Myocyte (in vitro differentiated cells): ENCODE data around the gene MTA2. TPM values are rescaled to one million over a fixed set of nuclear protein-coding genes. Genes with fewer than 3 reads are reported as not detected.
A peak's percentile ranks its signal among the peaks of the same experiment; 100 is the strongest.

Experiments
- DNase-seq: peaks from one replicate; pipeline ENCODE4 v3.0.0-alpha.2; 2012; ENCODE audit warnings: low read depth
- total RNA-seq: library from RNA; depleted of rRNA; stranded (reverse); fragments of >200 nt; gene quantifications from 2 replicates; pipeline ENCODE4 v1.2.3, GENCODE V29; 2014

Gene MTA2
- total RNA-seq, 1 donor from 2014 or later, result 66.9 TPM

DNA sequence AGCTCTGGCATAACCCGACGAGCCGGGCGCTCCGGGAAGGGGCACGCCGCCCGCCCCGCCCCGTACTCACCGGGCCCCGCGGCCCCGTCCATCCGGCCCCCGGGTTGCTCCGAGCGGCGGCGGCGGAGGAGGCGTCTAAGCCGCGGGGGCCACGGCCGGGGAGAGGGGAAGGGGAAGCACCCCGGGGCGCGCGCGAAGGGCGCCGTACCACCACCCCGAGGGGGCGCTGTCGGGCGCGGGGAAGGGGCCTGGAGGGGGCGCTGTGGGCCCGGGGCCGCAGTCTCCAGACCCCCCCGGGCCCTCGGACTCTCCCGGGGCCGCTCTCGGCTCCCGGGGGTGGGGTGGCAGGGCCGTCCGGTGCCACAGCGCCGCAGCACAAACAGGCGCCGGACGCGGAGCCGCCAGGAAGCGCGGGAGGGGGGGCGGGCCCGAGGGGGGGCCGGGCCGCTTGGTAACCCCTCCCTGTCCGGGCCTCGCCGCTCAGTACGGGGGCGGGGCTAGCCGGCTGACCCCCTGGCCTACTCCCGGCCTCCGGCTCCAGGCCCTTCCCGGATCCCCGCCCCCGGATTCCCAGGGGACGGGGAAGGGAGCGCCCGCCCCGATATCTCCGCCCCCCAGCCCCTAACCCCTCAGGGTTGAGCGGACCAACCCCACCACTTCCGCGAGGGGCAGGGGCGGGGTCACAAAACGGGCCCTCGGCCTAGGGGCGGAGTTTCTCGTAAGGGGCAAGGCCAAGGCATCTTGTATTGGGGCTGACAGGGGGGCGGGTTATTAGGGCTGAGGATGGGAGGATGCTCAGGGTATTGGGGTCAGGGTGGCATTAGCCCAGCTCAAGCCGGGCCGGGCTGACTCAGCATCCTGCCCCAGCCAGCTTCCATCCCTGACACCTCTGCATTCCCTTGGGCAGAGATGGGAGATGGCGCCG is 11.0 kb upstream of the MTA2 start, which contains the start of the genes EML3 and ROM1:
EML3 (minus strand) TSS at position 410 of the 925 bp plus-strand sequence; CDS start at position 92, 318 bp downstream.
ROM1 (plus strand) TSS at position 892 of the 925 bp plus-strand sequence; CDS start at position 917, 25 bp downstream.
- DNase-seq, result peak; percentile 90

DNA sequence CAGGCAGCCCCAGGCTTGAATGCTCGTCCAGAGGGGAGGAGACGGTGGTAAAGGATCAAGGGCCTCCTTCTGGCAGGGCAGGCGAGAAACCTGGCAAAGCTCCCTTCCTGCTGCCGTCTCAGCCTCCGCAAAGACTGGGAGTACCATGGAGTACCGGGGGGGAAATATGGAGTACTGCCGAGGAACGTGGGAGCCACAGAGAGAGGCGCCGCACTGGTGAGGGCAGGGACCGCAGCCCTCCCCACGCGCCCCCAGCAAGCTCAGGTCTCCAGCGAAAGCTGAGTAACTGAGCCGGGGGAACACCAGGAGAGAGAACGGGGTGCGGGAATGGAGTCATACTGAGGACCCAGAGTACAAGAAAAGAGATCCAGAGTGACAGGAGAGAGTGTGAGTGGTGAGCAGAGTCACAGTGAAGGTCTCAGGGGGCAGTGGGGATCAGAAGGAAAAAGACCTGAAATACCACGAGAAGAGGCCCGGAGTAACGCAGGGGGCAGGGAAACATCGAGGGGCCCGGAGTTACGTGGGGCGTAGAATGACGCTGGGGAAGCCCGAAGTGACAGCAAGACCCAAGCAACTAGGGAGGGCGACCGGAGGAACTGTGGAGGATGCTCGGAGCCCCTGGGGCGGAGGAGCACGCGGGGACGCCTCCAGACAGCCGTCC is 10.2 kb upstream of the MTA2 start:
- DNase-seq, result peak; percentile 68

DNA sequence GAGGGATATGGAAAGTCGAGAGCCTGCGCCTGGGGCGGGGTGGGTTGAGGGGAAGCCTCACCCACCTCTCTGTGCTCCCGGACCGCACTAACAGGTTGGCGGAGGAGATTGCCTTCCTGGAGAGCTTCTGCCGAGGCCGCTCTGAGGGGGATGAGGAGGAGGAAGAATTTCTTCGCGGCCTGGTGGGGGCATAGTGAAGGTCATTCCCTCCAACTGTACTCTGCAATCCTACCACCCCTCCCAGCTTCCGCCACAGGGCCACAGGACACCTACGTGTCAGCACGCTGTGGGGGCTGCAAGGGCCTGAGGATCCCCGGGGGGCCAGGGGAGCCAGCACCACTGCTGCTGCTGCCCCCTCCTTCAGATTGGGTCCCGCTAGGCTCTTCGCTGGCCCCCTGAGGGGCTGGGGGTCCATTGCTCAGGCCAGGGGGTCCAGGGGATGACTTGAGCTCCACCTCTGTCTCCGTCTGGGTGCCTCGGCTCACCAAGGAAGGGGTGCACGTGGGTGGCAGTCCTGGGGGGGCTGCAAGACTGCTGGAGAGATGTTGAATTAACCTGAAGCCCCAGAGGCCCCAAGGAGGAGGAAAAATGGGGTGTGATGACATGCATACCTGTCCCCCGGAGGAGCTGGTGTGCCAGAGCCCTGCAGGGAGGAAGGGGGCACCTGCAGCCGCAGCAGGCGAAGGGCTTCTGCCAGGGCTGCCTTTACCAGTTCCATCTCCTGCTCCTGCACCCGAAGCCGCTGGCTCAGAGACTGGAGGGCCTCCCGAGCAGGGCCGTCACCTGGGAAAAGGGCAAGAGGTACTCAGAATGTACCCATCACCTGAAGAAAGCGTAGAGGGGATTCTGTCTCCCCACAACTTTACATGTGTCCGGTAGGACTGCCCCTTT is 9.4 kb upstream of the MTA2 start:
- DNase-seq, result no peak

DNA sequence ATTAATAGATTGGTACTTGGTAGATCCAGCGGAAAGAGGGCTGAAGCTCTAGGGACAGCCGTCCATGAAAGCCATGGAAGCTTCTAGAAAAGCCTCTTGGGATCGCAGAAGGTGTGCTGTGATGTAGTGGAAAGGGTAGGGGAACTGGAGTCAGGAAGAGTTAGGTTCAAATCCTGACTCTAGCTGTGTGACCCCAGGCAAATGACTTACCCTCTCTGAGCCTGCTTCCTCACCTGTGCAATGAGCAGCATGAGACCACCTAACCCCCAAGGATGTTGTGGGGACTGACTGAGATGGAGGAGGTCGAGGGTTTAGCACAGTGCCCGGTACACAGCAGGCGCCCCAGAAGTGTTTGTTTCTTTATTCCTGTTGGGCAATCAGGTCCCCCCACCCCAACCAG is 8.7 kb upstream of the MTA2 start:
- no peak for DNase-seq

DNA sequence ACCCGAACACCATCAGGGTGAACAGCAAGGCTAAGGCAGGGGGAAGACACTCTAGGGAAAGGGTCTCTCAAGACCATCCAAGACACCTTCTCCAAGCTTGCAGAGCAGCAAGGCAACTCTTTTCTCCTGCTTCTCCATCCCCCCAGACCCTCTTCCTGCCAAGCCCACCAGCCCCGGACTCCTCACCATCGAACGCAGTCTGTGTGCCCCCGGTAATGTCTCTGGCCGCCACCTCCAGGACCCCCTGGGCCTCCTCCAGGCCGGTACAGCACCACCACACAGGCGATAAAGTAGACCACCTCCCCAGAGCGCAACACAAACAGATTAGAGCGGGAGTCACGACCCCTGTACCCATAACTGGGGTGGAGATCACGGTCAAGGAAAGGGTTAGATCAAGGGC is 7.1 kb upstream of the MTA2 start:
- no peak for DNase-seq

DNA sequence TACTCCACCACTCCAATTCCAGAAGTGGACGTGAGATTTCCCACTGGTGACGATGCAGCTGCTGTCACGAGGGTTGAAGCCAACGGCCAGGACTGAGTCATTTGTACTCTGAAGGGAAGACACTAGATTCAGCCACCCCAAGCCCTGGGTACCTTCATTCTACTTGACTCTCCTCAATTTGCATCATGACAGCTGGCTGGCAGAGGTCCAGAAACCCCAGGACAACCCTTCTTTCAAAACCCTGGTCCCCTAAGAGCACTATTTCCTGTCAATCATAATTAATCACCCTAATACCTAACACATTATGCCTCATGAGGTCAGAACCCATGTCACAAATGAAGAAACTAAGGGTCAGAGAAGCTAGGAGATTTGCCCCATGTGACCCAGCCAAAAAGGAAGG is 6.0 kb upstream of the MTA2 start:
- DNase-seq, result peak; percentile 56

DNA sequence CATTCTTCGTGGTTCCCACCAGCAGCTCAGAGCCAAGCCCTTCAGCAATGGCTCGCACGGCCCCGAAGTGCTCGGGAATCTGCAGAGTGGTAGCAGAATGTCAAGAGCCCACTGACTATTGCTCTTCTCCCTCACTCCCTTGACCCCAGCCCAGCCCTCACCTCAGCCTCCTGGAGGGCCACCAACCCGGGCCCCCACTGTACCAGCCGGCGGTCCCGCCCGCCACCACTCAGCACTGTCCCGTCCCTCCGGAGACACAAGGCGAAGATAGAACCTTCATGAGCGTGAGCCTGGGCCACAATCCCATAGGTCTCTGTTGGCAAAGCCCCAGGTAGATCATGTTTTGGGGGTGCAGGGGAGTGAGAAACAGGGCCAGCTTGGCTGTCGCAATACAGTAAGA is 4.2 kb upstream of the MTA2 start:
- no peak for DNase-seq

DNA sequence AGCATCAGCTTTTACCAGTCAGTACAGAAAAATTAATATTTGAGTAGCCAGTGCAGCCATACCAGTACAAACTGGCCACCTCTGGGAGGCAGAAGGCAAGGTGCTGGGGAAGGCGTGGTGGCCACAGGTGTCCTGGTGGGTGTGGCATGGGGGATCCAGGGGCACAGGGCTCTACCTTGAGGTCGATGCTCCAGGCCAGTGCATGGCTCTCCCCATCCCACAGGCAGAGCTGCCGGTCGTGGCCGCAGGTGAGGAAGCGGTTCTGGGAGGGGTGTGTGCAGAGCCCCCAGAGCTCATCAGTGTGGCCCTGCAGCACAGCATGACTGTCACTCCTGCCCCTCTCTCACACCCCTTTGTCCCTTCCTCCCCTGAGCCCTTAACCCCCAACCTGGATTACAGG is 3.8 kb upstream of the MTA2 start:
- no peak for DNase-seq

DNA sequence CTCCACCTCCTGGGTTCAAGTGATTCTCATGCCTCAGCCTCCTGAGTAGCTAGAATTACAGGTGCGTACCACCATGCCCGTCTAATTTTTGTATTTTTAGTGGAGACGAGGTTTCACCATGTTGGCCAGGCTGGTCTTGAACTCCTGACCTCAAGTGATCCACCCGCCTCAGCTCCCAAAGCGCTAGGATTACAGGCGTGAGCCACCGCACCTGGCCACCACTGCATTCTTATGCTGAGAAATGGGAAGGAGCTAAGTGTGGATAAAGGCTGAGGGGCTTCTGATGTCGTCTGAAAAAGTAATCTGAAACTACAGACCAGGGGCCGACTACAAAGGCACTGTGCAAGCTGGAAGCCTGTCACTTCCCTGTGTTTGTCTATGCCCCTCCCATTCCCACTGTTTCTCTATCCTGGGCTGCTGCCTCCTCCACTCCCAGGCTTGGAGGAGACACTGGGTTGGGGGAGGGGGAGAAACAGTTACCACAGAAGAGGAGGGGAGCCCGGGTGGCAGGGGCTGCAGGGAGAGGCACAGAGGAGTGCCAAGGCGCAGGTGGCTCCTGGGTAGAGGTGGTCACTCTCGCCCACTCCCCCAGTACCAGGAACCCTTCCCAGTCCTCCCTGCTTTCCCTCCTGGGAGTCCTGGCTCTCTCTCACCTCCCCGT is 2.9 kb upstream of the MTA2 start:
- DNase-seq, result no peak

DNA sequence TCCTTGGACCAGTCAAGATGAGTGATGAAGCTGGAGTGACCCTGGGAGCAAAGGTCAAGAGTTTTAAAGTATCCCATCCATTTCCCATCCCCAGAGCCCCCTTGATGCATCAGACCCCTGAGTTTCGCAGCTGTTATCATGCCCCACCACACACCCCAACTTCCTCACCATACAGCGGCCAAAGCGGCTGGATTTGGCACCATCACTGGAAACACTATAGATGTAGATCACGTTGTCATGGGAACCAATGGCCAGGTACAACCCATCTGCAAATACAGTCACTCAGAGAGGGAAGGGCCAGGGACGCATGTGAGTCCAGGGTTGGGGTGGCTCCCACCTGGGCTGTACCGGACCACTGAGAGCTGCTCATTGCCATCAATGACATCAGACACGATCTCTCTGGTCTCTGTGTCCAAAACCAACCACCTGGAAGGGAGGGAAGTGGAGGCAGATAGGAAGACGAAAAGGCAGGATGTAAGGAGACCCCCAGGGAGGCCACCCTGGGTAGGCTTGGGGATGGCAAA is 2.2 kb upstream of the MTA2 start:
- DNase-seq, result no peak

DNA sequence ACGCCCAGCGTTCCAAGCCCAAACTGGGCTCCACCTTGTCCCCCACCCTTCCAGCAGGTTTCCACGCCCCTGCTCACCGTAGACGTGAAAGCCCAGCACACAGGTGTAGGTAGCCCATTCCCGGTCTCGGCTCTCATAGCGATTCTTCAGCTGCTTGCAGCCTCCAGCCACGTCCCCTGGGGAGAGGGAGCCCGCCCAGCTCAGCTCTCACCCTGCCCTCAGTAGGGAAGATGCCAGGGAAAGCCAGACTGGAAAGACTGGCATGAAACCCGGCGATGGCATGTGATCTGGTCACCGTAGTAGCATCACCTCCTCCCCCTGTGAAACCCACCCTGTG is 1.4 kb upstream of the MTA2 start:
- DNase-seq, result no peak

DNA sequence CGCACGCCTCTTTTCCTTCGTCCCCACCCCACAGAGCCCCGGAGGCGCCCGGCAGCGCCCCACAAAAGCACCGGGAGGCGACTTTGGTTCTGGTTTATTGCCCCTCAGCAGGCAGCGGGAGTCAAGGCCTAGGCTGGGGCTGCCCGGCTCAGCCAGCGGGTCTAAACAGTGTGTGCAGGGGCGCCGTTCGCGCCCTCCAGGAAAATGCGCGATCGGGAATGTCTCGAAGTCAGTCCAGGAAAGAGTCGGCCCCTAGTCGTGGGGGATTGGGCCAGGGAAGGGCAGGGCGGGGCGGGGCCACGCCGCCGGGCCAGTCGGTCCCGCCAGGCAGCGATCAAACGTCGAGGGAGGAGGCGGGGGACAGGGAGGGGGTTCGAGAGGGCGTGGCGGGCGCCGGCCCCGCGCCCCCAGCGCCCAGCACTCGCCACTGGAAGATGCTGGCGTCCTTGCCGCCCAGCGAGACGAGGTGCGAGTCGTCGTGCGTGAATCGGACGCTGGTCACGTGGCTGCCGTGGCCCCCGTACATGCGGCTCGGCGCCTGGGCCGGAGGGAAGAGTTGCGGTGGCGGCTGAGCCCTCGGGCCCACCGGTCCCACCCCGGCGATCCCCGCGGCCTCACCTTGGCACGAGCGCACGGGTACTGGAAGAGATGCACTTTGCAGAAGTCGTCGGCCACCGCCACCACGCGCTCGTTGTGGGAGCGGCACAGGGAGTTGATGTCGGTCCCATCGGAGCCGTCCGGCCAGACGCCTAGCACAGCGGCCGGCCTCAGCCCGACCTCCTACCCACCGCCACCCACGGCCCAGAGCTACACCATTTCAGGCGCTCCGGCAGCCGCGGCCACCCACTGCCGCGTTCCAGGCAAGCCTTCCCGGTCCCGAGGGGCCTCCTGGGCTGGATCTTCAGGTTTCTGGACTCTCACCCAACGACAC is 741 bp upstream of the MTA2 start:
- DNase-seq, result peak; percentile 44

DNA sequence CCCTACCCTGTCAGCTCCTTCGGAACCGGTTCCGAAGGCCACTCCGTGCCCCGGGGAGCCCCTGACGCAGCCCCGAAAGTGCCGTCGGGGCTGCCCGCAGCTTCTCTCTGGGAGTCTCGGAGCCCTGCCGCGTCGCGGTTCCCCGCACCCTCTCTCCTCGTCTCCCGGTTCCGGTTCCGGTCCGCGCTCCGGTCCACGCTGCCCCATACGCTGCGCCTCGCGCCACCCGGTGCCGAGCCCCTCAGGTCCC is 618 bp downstream of the MTA2 start:
- peak; percentile 36 for DNase-seq

DNA sequence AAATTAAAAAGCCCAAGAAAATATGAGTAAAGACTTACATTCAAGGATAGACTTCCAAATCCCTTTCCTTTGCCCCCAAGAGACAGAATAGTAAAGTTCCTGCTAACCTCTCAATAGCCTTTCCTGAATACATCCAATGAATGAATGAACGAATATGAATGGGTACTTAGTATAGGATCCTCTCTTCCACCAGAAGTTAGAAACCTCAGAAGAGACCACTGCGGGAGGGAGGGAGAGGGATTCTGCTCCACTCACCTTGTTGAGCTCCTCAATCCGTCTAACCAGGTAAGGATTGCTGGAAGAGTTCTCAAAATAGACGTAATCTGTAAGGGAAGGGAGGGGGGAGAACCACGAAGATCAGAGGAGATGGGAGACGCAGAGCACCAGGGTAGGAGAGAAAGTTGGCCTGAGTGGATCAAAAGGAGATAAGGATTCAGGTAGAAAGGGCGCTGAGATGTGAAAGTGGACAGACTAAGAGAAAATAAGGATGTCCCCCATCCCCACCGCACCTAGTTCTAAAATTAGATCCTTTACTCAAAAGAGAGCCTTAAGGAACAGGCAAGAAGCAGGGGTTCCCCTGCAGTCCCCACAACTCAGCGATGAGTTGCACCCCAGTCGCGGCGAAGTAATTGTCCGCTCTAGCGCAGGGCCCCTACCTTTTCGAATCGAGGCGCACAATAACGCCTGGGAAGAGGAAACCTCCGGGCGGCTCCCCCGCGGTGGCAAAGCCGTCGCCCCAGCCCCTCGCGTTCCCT is 1.1 kb downstream of the MTA2 start:
- no peak for DNase-seq

DNA sequence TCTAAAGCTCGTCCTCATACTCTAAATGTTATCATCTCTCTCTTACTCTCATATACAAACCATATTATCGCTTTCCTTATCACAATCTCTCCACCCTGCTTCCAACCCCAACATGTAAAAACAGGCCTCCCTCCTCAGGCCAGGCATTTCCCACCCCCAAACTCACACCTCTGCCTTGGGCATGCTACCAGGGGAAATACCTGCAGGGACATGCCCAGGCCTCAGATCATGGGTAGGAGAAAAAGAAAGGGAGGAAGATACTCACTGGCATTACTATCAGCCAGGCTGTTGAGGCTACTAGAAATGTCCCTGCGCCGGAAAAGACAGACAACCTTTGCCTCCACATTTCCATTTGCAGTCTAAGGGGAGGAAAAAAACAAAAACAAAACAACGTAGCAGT is 1.8 kb downstream of the MTA2 start:
- no peak for DNase-seq

DNA sequence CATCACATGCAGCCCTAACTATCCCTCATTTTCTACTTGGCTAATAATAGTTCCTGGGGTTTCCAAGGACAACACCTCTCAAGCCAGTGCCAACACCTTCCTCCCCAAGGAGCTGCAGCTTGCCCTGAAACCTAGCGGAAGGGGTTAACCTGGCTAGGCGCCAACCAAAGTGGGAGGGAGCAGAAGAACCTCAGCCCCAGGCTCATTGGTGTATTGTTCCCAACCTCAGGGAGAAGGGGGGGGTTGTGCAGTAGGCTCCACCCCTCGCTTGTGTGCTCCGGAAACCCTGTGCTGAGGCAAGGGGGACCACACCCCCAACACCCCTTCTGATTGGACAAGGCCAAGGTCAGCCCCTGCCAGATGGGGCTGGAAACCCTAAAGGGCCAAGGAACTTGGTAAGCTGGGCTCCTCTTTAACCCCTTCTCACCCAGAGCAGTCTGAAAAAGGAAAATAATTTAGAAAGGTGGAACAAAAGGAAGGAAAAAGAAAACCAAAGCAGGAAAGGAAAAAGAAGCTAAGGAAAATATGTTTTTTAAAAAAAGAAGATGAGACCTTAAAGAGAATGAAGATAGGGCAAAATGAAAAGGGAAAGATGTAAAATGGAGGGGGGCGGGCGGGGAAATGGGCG is 2.5 kb downstream of the MTA2 start:
- peak; percentile 97 for DNase-seq

DNA sequence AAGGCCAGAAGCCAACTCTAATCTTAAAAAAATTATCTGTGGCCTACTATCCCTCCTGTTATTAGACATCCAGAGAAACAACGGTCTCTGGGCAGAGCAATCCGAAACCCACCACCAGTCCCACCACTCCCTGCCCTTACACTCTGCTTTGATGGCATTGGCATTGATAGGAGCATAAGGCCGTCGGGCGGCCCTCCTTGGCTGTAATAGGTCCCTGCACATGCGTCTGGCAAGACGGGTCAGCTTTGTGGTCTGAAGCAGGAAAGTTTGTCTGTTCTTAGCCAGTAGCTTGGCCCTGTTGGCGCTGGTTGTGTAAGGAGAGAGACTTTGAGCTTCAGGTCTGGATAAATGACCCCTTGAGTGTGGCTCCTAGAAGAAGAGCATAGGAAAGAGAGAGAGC is 6.5 kb downstream of the MTA2 start:
- DNase-seq, result no peak

DNA sequence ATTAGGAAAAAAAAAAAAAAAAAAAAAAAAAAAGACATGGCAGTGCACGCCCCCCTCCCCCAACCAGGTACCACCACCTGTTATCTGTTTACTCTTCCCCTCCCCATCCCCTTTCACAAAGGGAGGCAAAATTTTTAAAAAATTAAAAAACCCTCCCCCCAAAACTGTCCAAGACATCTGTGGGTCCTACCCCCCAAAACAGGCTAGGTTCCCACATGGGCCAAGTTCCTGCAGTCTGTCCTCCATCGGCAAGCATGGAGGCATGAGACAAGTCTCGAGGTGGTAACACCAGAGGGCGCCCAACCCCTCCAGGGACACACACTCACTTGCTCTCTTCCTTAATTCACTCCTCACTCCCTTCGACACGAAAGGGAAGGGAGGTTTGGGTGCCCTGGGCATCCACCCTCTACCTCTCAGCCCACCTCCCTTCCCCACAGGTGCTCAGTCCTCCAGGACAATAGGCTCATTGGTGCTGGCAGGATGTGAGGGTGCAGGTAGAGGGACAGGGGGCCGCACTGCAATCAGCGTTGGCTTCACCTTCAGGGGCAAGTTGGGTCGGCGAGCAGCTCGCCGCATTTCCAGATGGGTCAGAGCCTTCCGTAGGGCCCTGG is 8.1 kb downstream of the MTA2 start:
- peak; percentile 76 for DNase-seq
